ENCODE measurements around the gene SYT1. TPM values are rescaled to one million over a fixed set of nuclear protein-coding genes. Genes with fewer than 3 reads are reported as not detected.
A peak's percentile ranks its signal among the peaks of the same experiment; 100 is the strongest.

The SYT1 gene
- total and polyA plus RNA-seq, 9 donors: 0.45 to 18.3 (median 9.7) TPM

GRCh38 chr12:78891646-78892353 is 27.2 kb downstream of the SYT1 start:
- Histone ChIP-seq H3K27me3 (no peaks in the 10 kb centered on the region), H3K4me1 (ENCODE audit: insufficient read depth) (no peaks in the 10 kb centered on the region), H3K4me3 (no peak overlapping the region), H3K36me3 (no peaks in the 10 kb centered on the region), H3K9me3 (no peaks in the 10 kb centered on the region), H3K27ac (no peak overlapping the region)
- WGBS, 3 donors: 31 to 40% (median 32%) methylated on average over 1 of the region's 1 CpG
- TF ChIP-seq POLR2A (IDR thresholded peaks at IDR 0.05) (no peak), EP300 (IDR thresholded peaks at IDR 0.05) (no peak)
- TF ChIP-seq, protein P1, sequence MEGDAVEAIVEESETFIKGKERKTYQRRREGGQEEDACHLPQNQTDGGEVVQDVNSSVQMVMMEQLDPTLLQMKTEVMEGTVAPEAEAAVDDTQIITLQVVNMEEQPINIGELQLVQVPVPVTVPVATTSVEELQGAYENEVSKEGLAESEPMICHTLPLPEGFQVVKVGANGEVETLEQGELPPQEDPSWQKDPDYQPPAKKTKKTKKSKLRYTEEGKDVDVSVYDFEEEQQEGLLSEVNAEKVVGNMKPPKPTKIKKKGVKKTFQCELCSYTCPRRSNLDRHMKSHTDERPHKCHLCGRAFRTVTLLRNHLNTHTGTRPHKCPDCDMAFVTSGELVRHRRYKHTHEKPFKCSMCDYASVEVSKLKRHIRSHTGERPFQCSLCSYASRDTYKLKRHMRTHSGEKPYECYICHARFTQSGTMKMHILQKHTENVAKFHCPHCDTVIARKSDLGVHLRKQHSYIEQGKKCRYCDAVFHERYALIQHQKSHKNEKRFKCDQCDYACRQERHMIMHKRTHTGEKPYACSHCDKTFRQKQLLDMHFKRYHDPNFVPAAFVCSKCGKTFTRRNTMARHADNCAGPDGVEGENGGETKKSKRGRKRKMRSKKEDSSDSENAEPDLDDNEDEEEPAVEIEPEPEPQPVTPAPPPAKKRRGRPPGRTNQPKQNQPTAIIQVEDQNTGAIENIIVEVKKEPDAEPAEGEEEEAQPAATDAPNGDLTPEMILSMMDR (IDR thresholded peaks at IDR 0.05): no peak
- no peak for DNase-seq
- intact Hi-C loops (cut with DNase I): no loop called here

DNA sequence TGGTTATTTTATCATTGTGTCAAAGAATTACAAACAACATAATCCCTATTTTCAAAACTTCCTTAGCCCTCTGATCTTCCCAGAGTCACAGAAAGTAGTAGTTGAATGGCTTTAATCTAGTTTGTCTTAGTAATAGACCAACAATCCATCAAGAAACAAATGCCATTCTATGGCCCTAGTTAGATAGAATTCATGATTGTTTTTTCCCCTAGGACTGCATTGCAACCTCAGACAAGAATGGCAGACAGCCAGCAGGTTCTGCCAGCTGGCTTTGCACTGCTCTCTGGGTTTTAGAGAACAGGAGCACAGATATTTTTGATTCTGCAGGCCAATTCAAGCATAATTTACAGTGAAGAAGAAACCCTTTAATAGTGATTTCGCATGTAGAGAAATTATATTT is 33.8 kb downstream of the SYT1 start:
- intact Hi-C loops (cut with DNase I): no loop called here
- TF ChIP-seq, protein P1 (IDR thresholded peaks at IDR 0.05): no peak
- TF ChIP-seq POLR2A (IDR thresholded peaks at IDR 0.05) (no peak), EP300 (IDR thresholded peaks at IDR 0.05) (no peak)
- peak; percentile 21 to 73 (median 46) for DNase-seq
- Histone ChIP-seq H3K9me3 (no peaks in the 10 kb centered on the region), H3K27ac (no peak overlapping the region), H3K27me3 (no peaks in the 10 kb centered on the region), H3K36me3 (no peaks in the 10 kb centered on the region), H3K4me3 (no peak overlapping the region), H3K4me1 (ENCODE audit: insufficient read depth) (no peaks in the 10 kb centered on the region)
- WGBS, 3 donors: 53 to 54% (median 53%) methylated on average over 1 of the region's 1 CpG

DNA sequence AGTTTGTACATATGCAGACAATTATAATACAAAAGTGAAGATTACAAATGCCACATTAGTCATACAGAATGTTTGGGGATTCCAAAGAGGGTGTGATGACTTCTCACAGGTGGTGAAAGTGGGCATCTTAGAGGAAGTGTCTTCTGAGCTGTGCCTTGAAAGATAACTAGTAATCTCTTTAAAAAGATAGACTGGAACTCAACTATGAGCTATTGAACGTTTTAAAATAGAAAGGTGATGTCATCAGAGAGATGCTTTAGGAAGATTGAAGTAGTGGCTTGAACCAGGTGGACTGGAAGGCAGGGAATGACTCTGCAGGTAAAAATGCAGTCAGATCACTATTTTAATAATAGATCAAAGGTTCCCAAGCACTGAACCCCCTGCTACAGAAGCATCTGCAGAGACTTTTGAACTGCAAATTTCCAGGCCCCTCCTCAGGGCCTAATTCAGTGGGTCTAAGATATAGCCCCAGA is 50.3 kb downstream of the SYT1 start:
- DNase-seq: no peak
- TF ChIP-seq, protein P1 (IDR thresholded peaks at IDR 0.05): no peak
- TF ChIP-seq EP300 (IDR thresholded peaks at IDR 0.05) (no peak), POLR2A (IDR thresholded peaks at IDR 0.05) (no peak)
- Histone ChIP-seq H3K27ac (no peak overlapping the region), H3K4me1 (ENCODE audit: insufficient read depth) (no peaks in the 10 kb centered on the region), H3K36me3 (no peaks in the 10 kb centered on the region), H3K4me3 (no peak overlapping the region), H3K9me3 (no peaks in the 10 kb centered on the region), H3K27me3 (no peaks in the 10 kb centered on the region)
- intact Hi-C loops (cut with DNase I): no loop called here
- WGBS, 3 donors: 33 to 44% (median 44%) methylated on average over 1 of the region's 1 CpG

DNA sequence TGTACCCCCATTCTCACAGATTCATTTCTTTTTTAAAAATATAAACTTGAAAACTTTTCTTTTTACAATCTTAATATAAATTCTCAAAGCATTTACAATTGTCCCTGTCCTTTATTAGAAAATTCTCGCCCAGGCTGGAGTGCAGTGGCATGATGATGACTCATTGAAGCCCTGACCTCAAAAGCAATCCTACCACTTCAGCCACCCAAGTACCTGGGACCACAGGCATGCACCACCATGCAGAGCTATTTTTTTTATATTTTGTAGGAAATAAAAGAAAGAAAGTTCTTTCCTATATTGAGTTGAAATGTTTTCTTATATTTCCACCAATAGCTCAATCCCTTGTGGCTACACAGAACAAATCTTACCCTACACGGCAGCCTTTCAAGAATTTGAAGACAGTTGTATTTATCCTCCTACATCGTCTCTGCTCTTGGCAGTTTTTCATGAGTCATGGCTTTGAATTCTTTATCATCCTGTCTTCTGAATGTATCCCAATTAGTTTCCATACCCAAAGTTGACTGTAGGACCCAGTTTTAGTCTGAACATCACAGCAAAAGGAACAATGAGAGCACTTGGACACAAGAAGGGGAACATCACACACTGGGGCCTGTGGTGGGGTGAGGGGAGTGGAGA is 52.4 kb downstream of the SYT1 start:
- intact Hi-C loops (cut with DNase I): no loop called here
- DNase-seq: no peak
- no peaks in the 10 kb centered on the region for H3K27me3 ChIP-seq
- TF ChIP-seq EP300 (IDR thresholded peaks at IDR 0.05): no peak
- TF ChIP-seq, protein P1 (IDR thresholded peaks at IDR 0.05): no peak
- no peak for TF ChIP-seq POLR2A (IDR thresholded peaks at IDR 0.05)
- no peak overlapping the region for H3K27ac ChIP-seq
- no peak overlapping the region for H3K4me3 ChIP-seq
- no peaks in the 10 kb centered on the region for H3K9me3 ChIP-seq
- no peaks in the 10 kb centered on the region for H3K4me1 ChIP-seq (ENCODE audit: insufficient read depth)
- 60 to 67% (median 65%) methylated on average over 3 of the region's 3 CpGs for WGBS, 3 donors
- H3K36me3 ChIP-seq: no peaks in the 10 kb centered on the region
